Measurements from ENCODE around the gene CAPG.
A peak's percentile ranks its signal among the peaks of the same experiment; 100 is the strongest.

CAPG gene

GRCh38 chr2:85429213-85429923, 19.2 kb upstream of the CAPG start:
- Histone ChIP-seq H3K9ac (ENCODE audit: low read length) (no peak overlapping the region), H3K36me3 (ENCODE audit: insufficient read depth, low read length) (no peaks in the 10 kb centered on the region), H3K27me3 (ENCODE audit: control insufficient read depth in 1 of 2, insufficient read depth in 2 of 2, low read length in 2 of 2) (no peaks in the 10 kb centered on the region), H3K9me3 (ENCODE audit: low read length) (no peaks in the 10 kb centered on the region), H3K4me3 (ENCODE audit: low read depth in 1 of 2, low read length in 2 of 2) (no peak overlapping the region), H3K27ac (ENCODE audit: low read depth, low read length) (no peak overlapping the region), H3K4me1 (ENCODE audit: insufficient read depth, low read length) (peaks cover 12% of the 10 kb centered on the region)

GRCh38 chr2:85428343-85428881, 18.2 kb upstream of the CAPG start:
- Histone ChIP-seq H3K36me3 (ENCODE audit: insufficient read depth, low read length) (no peaks in the 10 kb centered on the region), H3K9me3 (ENCODE audit: low read length) (no peaks in the 10 kb centered on the region), H3K4me3 (ENCODE audit: low read depth in 1 of 2, low read length in 2 of 2) (no peak overlapping the region), H3K27me3 (ENCODE audit: control insufficient read depth in 1 of 2, insufficient read depth in 2 of 2, low read length in 2 of 2) (no peaks in the 10 kb centered on the region), H3K4me1 (ENCODE audit: insufficient read depth, low read length) (peaks cover 2% of the 10 kb centered on the region), H3K27ac (ENCODE audit: low read depth, low read length) (no peak overlapping the region), H3K9ac (ENCODE audit: low read length) (no peak overlapping the region)

- Histone ChIP-seq H3K27ac (ENCODE audit: low read depth, low read length) (no peak overlapping the region), H3K4me1 (ENCODE audit: insufficient read depth, low read length) (no peaks in the 10 kb centered on the region)
Measured at GRCh38 chr2:85427300-85427835, 17.2 kb upstream of the CAPG start.

GRCh38 chr2:85425588-85425987, 15.4 kb upstream of the CAPG start:
- no peaks in the 10 kb centered on the region for H3K27me3 ChIP-seq (ENCODE audit: control insufficient read depth in 1 of 2, insufficient read depth in 2 of 2, low read length in 2 of 2)
- H3K27ac ChIP-seq (ENCODE audit: low read depth, low read length): no peak overlapping the region
- H3K4me3 ChIP-seq (ENCODE audit: low read depth in 1 of 2, low read length in 2 of 2): no peak overlapping the region
- H3K36me3 ChIP-seq (ENCODE audit: insufficient read depth, low read length): no peaks in the 10 kb centered on the region
- peaks cover 8% of the 10 kb centered on the region for H3K4me1 ChIP-seq (ENCODE audit: insufficient read depth, low read length)
- H3K9me3 ChIP-seq (ENCODE audit: low read length): no peaks in the 10 kb centered on the region
- H3K9ac ChIP-seq (ENCODE audit: low read length): no peak overlapping the region

More at GRCh38 chr2:85427300-85427835, 17.2 kb upstream of the CAPG start:
- H3K9ac ChIP-seq (ENCODE audit: low read length): no peak overlapping the region
- no peaks in the 10 kb centered on the region for H3K36me3 ChIP-seq (ENCODE audit: insufficient read depth, low read length)
- H3K9me3 ChIP-seq (ENCODE audit: low read length): no peaks in the 10 kb centered on the region
- no peaks in the 10 kb centered on the region for H3K27me3 ChIP-seq (ENCODE audit: control insufficient read depth in 1 of 2, insufficient read depth in 2 of 2, low read length in 2 of 2)
- no peak overlapping the region for H3K4me3 ChIP-seq (ENCODE audit: low read depth in 1 of 2, low read length in 2 of 2)

GRCh38 chr2:85423525-85423924, 13.4 kb upstream of the CAPG start:
- Histone ChIP-seq H3K4me3 (ENCODE audit: low read depth in 1 of 2, low read length in 2 of 2) (no peak overlapping the region), H3K9ac (ENCODE audit: low read length) (no peak overlapping the region), H3K27me3 (ENCODE audit: control insufficient read depth in 1 of 2, insufficient read depth in 2 of 2, low read length in 2 of 2) (no peaks in the 10 kb centered on the region), H3K36me3 (ENCODE audit: insufficient read depth, low read length) (no peaks in the 10 kb centered on the region), H3K27ac (ENCODE audit: low read depth, low read length) (no peak overlapping the region), H3K4me1 (ENCODE audit: insufficient read depth, low read length) (peaks cover 18% of the 10 kb centered on the region), H3K9me3 (ENCODE audit: low read length) (no peaks in the 10 kb centered on the region)

GRCh38 chr2:85422072-85422457, 11.9 kb upstream of the CAPG start:
- Histone ChIP-seq H3K27ac (ENCODE audit: low read depth, low read length) (no peak overlapping the region), H3K9ac (ENCODE audit: low read length) (no peak overlapping the region), H3K27me3 (ENCODE audit: control insufficient read depth in 1 of 2, insufficient read depth in 2 of 2, low read length in 2 of 2) (no peaks in the 10 kb centered on the region), H3K4me1 (ENCODE audit: insufficient read depth, low read length) (peaks cover 22% of the 10 kb centered on the region), H3K9me3 (ENCODE audit: low read length) (no peaks in the 10 kb centered on the region), H3K4me3 (ENCODE audit: low read depth in 1 of 2, low read length in 2 of 2) (no peak overlapping the region), H3K36me3 (ENCODE audit: insufficient read depth, low read length) (no peaks in the 10 kb centered on the region)

- Histone ChIP-seq H3K36me3 (ENCODE audit: insufficient read depth, low read length) (no peaks in the 10 kb centered on the region), H3K9ac (ENCODE audit: low read length) (no peak overlapping the region), H3K4me1 (ENCODE audit: insufficient read depth, low read length) (peaks cover 22% of the 10 kb centered on the region), H3K27ac (ENCODE audit: low read depth, low read length) (peak overlapping the region; percentile 68), H3K4me3 (ENCODE audit: low read depth in 1 of 2, low read length in 2 of 2) (peak overlapping the region in 1 of 2 donors; percentile 47), H3K9me3 (ENCODE audit: low read length) (no peaks in the 10 kb centered on the region), H3K27me3 (ENCODE audit: control insufficient read depth in 1 of 2, insufficient read depth in 2 of 2, low read length in 2 of 2) (no peaks in the 10 kb centered on the region)
Measured at GRCh38 chr2:85421260-85422071, 11.3 kb upstream of the CAPG start.

- peaks cover 22% of the 10 kb centered on the region for H3K4me1 ChIP-seq (ENCODE audit: insufficient read depth, low read length)
- no peak overlapping the region for H3K9ac ChIP-seq (ENCODE audit: low read length)
- no peaks in the 10 kb centered on the region for H3K9me3 ChIP-seq (ENCODE audit: low read length)
- no peaks in the 10 kb centered on the region for H3K27me3 ChIP-seq (ENCODE audit: control insufficient read depth in 1 of 2, insufficient read depth in 2 of 2, low read length in 2 of 2)
- peak overlapping the region; percentile 41 to 47 for H3K4me3 ChIP-seq (ENCODE audit: low read depth in 1 of 2, low read length in 2 of 2)
- no peaks in the 10 kb centered on the region for H3K36me3 ChIP-seq (ENCODE audit: insufficient read depth, low read length)
- H3K27ac ChIP-seq (ENCODE audit: low read depth, low read length): peak overlapping the region; percentile 68
Measured at GRCh38 chr2:85420536-85421259, 10.5 kb upstream of the CAPG start.

- Histone ChIP-seq H3K27ac (ENCODE audit: low read depth, low read length) (peak overlapping the region; percentile 82), H3K9me3 (ENCODE audit: low read length) (no peaks in the 10 kb centered on the region), H3K4me3 (ENCODE audit: low read depth in 1 of 2, low read length in 2 of 2) (peak overlapping the region; percentile 72 to 85), H3K9ac (ENCODE audit: low read length) (peak overlapping the region; percentile 83), H3K4me1 (ENCODE audit: insufficient read depth, low read length) (peaks cover 28% of the 10 kb centered on the region), H3K36me3 (ENCODE audit: insufficient read depth, low read length) (no peaks in the 10 kb centered on the region), H3K27me3 (ENCODE audit: control insufficient read depth in 1 of 2, insufficient read depth in 2 of 2, low read length in 2 of 2) (no peaks in the 10 kb centered on the region)
Measured at GRCh38 chr2:85419009-85419675, 9.0 kb upstream of the CAPG start.

- Histone ChIP-seq H3K4me3 (ENCODE audit: low read depth in 1 of 2, low read length in 2 of 2) (peak within 1 kb of the TSS; percentile 72 to 85), H3K9me3 (ENCODE audit: low read length) (no peaks in the 10 kb centered on the region), H3K27ac (ENCODE audit: low read depth, low read length) (peak within 1 kb of the TSS; percentile 82), H3K4me1 (ENCODE audit: insufficient read depth, low read length) (peaks cover 31% of the 10 kb centered on the region), H3K27me3 (ENCODE audit: control insufficient read depth in 1 of 2, insufficient read depth in 2 of 2, low read length in 2 of 2) (no peaks in the 10 kb centered on the region), H3K9ac (ENCODE audit: low read length) (peak within 1 kb of the TSS; percentile 83), H3K36me3 (ENCODE audit: insufficient read depth, low read length) (no peaks in the 10 kb centered on the region)
Measured at GRCh38 chr2:85418132-85419008, 8.2 kb upstream of the CAPG start, which contains the start of gene SH2D6. SH2D6 (plus strand) TSS chr2:85418714; CDS start chr2:85429466, 10,752 bp downstream.
